GM12878 (cell line): ENCODE data around the gene DCBLD2.

Experiments
- BHLHE40 ChIP-seq, 2 experiments: fragments of 450-650 bp in 1 of 2; IDR thresholded peaks; 2 replicates each; pipeline ENCODE4 v1.6.1; 2011 to 2017; ENCODE audit warnings: low read depth in 2 of 2, borderline replicate concordance in 1 of 2, improper control_type of control experiment in 1 of 2, low read length in 1 of 2, mild to moderate bottlenecking in 1 of 2
- BRCA1 ChIP-seq: IDR thresholded peaks from 2 replicates; pipeline ENCODE4 v1.6.1; 2011; ENCODE audit warnings: low read depth, low read length, improper control_type of control experiment
- CBX5 ChIP-seq: sonication (generic); IDR thresholded peaks from 2 replicates; pipeline ENCODE4 v1.6.1; 2016; ENCODE audit warnings: low read depth, moderate library complexity, mild to moderate bottlenecking, inconsistent platforms
- CTCF ChIP-seq, 3 experiments: IDR thresholded peaks in 2 of 3; conservative IDR thresholded peaks in 1 of 3; 2 replicates each; pipeline ENCODE4 v1.5.1; 2011; ENCODE audit warnings: low read depth in 3 of 3, low read length in 3 of 3, mild to moderate bottlenecking in 3 of 3, control low read depth in 2 of 3, moderate library complexity in 2 of 3, inconsistent platforms in 1 of 3, mixed read lengths in 1 of 3; ENCODE audit not compliant: control insufficient read depth in 2 of 3, insufficient read depth in 1 of 3; ENCODE audit errors: extremely low read depth in 1 of 3
- MAX ChIP-seq: IDR thresholded peaks from 2 replicates; pipeline ENCODE4 v1.6.1; 2012; ENCODE audit warnings: low read depth, low read length, improper control_type of control experiment
- PBX3 ChIP-seq: IDR thresholded peaks from 2 replicates; pipeline ENCODE4 v1.6.1; 2011; ENCODE audit warnings: mild to moderate bottlenecking, low read depth, low read length, moderate library complexity; ENCODE audit not compliant: insufficient replicate concordance
- SIN3A ChIP-seq: IDR thresholded peaks from 2 replicates; pipeline ENCODE4 v1.6.1; 2012; ENCODE audit warnings: low read depth, low read length, improper control_type of control experiment
- SP1 ChIP-seq: IDR thresholded peaks from one replicate; pipeline ENCODE4 v1.6.1; 2011; ENCODE audit warnings: low read depth, low read length
- STAT3 ChIP-seq: IDR thresholded peaks from 2 replicates; pipeline ENCODE4 v1.6.1; 2011; ENCODE audit warnings: low read depth, low read length, improper control_type of control experiment
- TF ChIP-seq, protein P1 (sequence below): IDR thresholded peaks from 2 replicates; pipeline ENCODE4 v1.6.1; 2012; ENCODE audit warnings: low read length, inconsistent platforms

DNA sequence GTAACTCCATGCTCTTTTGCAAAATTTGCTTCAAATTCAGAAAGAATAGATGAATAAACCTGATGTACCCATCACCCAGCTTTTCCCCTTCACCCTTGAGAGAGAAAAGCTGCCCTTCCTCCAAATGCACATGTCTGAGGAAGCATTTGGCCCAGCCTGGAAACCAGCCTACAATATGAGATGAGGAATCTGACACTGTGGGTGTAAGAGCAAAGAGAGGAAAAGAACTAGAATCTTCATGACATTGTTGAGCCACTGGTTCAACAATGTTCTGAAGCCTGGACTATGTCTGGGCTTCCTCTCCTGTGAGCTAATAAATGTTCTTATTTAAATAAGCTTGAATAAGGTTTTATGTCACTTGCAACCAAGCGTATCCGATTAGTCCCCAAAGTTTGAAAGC, 18.7 kb upstream of the DCBLD2 start:
- no peak for TF ChIP-seq SP1
- TF ChIP-seq CTCF (IDR thresholded peaks at IDR 0.05 in 2 of 3, conservative IDR thresholded peaks at IDR 0.05 in 1 of 3; ENCODE audit: control insufficient read depth in 2 of 3, extremely low read depth in 1 of 3, insufficient read depth in 1 of 3, low read depth in 3 of 3, low read length in 3 of 3), result no peak
- no peak for TF ChIP-seq PBX3
- TF ChIP-seq SIN3A, result no peak
- TF ChIP-seq BHLHE40 (IDR thresholded peaks at IDR 0.05; ENCODE audit: borderline replicate concordance in 1 of 2, low read depth in 2 of 2, low read length in 1 of 2), result no peak
- no peak for TF ChIP-seq MAX
- TF ChIP-seq, protein P1, sequence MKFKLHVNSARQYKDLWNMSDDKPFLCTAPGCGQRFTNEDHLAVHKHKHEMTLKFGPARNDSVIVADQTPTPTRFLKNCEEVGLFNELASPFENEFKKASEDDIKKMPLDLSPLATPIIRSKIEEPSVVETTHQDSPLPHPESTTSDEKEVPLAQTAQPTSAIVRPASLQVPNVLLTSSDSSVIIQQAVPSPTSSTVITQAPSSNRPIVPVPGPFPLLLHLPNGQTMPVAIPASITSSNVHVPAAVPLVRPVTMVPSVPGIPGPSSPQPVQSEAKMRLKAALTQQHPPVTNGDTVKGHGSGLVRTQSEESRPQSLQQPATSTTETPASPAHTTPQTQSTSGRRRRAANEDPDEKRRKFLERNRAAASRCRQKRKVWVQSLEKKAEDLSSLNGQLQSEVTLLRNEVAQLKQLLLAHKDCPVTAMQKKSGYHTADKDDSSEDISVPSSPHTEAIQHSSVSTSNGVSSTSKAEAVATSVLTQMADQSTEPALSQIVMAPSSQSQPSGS, result no peak
- TF ChIP-seq STAT3, result no peak
- TF ChIP-seq BRCA1, result no peak
- TF ChIP-seq CBX5, result no peak
